BJ (cell line): ENCODE data around the gene TPSG1. TPM values are rescaled to one million over a fixed set of nuclear protein-coding genes. Genes with fewer than 3 reads are reported as not detected.
"Not testable (repeated sequence)": the region's sequence is repeated elsewhere in the genome, so short reads cannot be mapped to it uniquely, and the experiment has no call there.

ENCODE experiments used
- CTCF ChIA-PET: fragments of 350-600 bp; formaldehyde crosslinking; extraction: SDS; loops from one replicate; lab custom pipeline; 2021; ENCODE audit warnings: antibody characterized with exemption, inconsistent platforms; lab: Yijun Ruan, JAX
- POLR2A ChIA-PET: fragments of 300-600 bp; sonication (Branson Sonifier 250); formaldehyde crosslinking; extraction: SDS; loops from one replicate; lab custom pipeline; 2021; ENCODE audit warnings: antibody characterized with exemption; lab: Charles Lee
- DNase-seq: peaks from one replicate; pipeline ENCODE4 v3.0.0-alpha.2; 2011; ENCODE audit warnings: low read depth
- H3K27me3 ChIP-seq: 2 replicates; pipeline ENCODE4 v1.6.0; 2011; ENCODE audit warnings: low read length; ENCODE audit not compliant: control insufficient read depth, insufficient read depth
- H3K36me3 ChIP-seq: 2 replicates; pipeline ENCODE4 v1.5.1; 2011; ENCODE audit warnings: low read length; ENCODE audit not compliant: control insufficient read depth, insufficient read depth
- H3K4me3 ChIP-seq: 2 replicates; pipeline ENCODE4 v1.5.1; 2011; ENCODE audit warnings: low read depth, mild to moderate bottlenecking, control low read depth, low read length
- polyA plus RNA-seq: library from polyadenylated mRNA; depleted of rRNA; stranded (reverse); fragments of >200 nt; gene quantifications from 2 replicates; pipeline ENCODE4 v1.2.3, GENCODE V29; 2011
- TF ChIP-seq, protein P1 (sequence below): IDR thresholded peaks from 2 replicates; pipeline ENCODE4 v1.5.1; 2011; ENCODE audit warnings: low read depth, mild to moderate bottlenecking, control low read depth, inconsistent platforms, low read length, moderate library complexity; ENCODE audit not compliant: insufficient read depth

The TPSG1 gene
- polyA plus RNA-seq, 1 experiment: not detected

DNA sequence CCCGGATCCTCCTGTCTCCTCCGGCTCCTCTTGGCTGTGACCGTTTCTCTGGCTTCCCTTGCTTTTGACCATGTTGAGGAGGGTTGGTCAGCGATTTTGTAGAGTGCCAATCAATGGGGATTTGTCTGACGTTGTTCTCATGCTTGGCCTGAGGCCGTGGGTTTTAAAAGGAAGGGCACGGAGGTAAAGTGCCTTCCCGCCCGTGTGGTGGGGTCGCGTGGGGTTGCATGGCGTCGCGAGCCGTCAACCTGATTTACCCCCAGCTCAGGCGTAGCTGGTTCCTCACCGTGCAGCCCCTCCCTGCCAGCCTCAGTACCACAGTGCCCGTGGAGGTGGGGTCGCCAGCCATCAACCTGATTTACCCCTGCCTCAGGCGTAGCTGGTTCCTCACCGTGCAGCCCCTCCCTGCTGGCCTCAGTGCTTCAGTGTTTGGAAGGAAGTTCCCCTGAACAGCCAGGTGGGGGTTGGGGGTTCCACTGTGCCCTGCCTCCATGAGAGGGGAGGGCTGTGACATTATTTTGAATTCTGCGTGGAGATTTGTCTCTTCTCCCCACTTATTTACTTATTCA is 20.5 kb upstream of the TPSG1 start:
- no peak for DNase-seq
- Histone ChIP-seq H3K4me3 (no peak overlapping the region), H3K27me3 (no peaks in the 10 kb centered on the region), H3K36me3 (no peaks in the 10 kb centered on the region)
- ChIA-PET POLR2A (no interaction called here), CTCF (interaction anchor here (0.8 kb wide), 1 partner anchor 26 kb away, joined by 3 read pairs; no protein-coding TSS in a partner anchor)
- TF ChIP-seq, protein P1, sequence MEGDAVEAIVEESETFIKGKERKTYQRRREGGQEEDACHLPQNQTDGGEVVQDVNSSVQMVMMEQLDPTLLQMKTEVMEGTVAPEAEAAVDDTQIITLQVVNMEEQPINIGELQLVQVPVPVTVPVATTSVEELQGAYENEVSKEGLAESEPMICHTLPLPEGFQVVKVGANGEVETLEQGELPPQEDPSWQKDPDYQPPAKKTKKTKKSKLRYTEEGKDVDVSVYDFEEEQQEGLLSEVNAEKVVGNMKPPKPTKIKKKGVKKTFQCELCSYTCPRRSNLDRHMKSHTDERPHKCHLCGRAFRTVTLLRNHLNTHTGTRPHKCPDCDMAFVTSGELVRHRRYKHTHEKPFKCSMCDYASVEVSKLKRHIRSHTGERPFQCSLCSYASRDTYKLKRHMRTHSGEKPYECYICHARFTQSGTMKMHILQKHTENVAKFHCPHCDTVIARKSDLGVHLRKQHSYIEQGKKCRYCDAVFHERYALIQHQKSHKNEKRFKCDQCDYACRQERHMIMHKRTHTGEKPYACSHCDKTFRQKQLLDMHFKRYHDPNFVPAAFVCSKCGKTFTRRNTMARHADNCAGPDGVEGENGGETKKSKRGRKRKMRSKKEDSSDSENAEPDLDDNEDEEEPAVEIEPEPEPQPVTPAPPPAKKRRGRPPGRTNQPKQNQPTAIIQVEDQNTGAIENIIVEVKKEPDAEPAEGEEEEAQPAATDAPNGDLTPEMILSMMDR: no peak

DNA sequence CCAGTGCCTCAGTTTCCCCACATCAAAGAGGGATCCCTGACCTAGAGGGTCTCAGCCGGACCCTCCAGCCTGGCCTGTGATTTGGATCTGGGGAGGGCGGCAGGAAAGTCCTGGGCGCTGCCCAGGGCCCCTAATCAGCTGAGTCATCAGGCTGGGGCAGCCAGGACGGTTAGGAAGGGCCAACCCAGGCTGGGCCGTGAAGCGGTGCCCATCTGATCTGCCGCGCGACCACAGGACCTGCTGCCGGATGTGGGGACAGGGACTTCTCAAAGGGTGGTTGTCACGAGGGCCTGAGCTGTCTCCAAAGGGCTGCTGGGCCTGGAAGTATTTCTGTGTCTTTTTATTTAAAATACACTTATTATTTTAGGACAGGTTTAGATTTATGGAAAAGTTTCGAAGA is 19.8 kb upstream of the TPSG1 start:
- ChIA-PET POLR2A (no interaction called here), CTCF (interaction anchor here (0.8 kb wide), 1 partner anchor 27 kb away, joined by 3 read pairs; no protein-coding TSS in a partner anchor)
- DNase-seq: no peak
- no peaks in the 10 kb centered on the region for H3K27me3 ChIP-seq
- TF ChIP-seq, protein P1: no peak
- H3K4me3 ChIP-seq: no peak overlapping the region
- H3K36me3 ChIP-seq: no peaks in the 10 kb centered on the region

DNA sequence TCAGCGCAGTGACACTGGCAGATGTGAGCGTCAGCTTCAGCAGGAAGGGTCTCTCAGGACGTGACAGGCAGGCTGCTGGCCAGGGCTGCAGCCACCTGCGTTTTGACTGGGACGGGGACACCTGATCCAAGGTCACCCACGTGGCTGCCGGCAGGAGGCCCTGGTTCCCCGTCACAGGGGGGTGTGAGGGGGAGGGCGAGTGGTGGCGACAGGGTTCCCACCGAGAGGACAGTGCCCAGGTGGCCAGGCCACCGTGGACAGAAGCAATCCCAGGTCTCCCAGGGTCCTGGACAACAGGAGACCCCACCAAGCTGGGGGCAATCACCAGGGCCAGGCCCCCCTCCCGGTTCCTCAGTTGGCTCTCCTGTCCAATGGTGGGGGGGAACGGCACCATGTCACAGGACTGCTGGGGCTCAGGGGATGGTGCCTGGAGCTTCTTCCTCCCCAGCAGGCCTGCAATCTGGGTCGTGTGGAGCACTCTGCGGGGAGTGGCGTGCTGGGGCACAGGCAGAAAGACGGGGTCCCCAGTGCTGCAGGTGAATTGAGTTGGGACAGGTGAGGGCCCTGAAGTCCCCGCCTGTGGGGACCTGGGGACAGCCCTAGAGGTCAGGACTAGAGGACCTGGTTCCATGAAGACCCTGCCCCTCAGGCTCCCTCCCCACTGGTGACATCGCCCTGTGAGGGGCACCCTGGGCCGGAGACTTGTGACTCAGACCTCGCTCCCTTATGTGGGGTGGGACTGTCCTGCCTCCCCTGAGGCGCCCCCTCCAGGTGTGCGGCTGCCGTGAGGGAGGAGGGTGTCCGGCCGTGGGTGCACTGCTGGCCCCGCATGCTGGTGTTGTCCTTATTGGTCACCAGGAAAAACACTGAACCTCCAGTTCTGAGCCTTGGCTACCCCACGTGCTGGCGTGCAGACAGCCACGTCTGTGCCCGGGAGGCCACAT is 19.1 kb upstream of the TPSG1 start:
- H3K4me3 ChIP-seq, DNase-seq, POLR2A ChIA-PET, H3K36me3 ChIP-seq, H3K27me3 ChIP-seq, CTCF ChIA-PET: not testable (repeated sequence)

DNA sequence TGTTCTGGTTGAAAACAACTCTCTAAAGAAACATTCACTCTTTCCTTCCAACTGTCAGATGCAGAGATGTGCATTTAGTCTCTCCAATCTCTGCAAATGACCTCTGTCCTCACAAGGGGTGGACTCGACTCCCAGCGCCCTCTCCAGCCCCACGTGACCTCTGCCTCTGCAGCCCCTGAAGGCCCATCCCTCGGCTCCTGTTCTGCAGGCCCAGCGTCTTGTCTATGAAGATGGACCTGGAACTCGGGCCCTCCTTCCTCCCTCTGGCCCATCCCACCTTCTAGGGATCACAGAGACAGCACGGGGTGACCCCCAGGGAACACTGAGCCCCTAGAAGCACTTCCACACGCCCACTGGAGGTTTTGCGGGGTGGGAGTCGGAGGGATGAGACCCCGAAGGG is 18.3 kb upstream of the TPSG1 start:
- CTCF ChIA-PET, H3K27me3 ChIP-seq, H3K36me3 ChIP-seq, H3K4me3 ChIP-seq, DNase-seq, POLR2A ChIA-PET: not testable (repeated sequence)

DNA sequence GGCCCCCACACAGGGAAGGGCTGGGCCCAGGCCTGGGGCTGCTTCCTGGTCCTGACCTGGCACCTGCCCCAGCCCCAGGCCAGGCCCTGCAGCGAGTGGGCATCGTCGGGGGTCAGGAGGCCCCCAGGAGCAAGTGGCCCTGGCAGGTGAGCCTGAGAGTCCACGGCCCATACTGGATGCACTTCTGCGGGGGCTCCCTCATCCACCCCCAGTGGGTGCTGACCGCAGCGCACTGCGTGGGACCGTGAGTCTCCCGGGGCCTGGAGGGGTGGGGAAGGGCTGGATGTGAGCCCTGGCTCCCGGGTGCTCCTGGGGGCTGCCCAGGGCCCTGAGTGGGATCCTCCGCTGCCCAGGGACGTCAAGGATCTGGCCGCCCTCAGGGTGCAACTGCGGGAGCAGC is 16.0 kb upstream of the TPSG1 start:
- CTCF ChIA-PET, POLR2A ChIA-PET: not testable (repeated sequence)

DNA sequence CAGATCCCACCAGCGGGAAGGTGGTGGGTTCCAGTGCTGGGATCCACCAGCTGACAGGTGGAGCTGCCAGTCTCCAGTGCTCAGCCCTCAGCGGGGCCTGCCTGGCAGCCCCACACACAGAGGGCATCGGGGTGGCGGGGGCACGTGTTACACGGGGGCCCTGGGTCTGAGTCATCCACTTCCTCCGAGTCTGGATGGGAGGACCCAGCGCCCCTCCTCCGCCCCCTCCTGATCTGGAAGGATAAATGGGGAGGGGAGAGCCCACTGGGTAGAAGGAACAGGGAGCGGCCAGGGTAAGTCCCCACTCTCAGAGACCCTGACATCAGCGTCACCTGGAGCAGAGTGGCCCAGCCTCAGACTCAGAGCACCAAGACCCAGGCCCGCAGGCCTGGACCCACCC is 15.4 kb upstream of the TPSG1 start, which contains the start of gene TPSAB1:
TSS of gene TPSAB1 (plus strand) at position 270 of the 400 bp plus-strand sequence. CDS start 234 bp downstream, outside the sequence.
- H3K4me3 ChIP-seq, H3K27me3 ChIP-seq, POLR2A ChIA-PET, DNase-seq, CTCF ChIA-PET, H3K36me3 ChIP-seq: not testable (repeated sequence)

More for the DNA sequence above, 16.0 kb upstream of the TPSG1 start:
- DNase-seq, H3K36me3 ChIP-seq, H3K27me3 ChIP-seq, H3K4me3 ChIP-seq: not testable (repeated sequence)

DNA sequence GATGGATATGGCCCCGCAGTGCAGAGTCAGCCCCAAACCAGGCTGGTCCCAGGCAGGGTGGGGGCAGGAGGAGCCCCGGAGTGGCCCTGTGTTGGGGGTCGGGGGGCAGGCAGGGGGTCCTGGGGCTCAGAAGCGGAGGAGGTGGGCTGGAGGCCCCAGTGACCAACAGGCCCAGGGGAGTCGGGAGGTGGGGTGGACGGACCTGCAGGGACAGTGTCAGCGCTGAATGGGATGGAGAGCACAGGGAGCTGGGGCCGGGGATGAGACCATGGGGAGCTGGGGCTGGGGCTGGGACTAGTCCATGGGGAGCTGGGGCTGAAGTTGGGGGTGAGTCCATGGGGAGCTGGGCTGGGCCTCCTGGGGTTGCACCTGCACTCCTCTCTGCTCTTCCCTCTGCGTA is 14.5 kb upstream of the TPSG1 start:
- H3K27me3 ChIP-seq, POLR2A ChIA-PET, CTCF ChIA-PET, H3K36me3 ChIP-seq, DNase-seq, H3K4me3 ChIP-seq: not testable (repeated sequence)

DNA sequence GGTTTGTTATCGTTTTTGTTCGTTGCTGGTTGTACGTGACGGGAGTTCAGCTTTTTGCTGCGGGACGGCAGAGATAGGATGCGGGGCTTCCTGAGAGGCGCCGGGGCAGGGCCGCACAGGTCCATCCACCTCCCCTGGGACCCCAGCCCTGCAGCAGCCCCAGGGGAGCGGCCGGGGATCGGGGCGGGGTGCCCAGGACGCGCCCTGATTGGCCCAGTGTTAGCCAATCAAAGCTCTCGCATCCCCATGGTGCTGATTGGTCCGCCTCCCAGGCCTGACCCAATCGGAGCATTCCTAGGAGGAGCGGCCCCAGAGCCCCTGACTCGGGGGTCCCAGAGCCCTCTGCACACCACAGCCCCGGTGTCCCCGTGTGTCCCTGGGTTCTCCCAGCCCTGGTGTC is 13.8 kb upstream of the TPSG1 start:
- H3K27me3 ChIP-seq, H3K36me3 ChIP-seq, DNase-seq, POLR2A ChIA-PET, CTCF ChIA-PET, H3K4me3 ChIP-seq: not testable (repeated sequence)
